Hepatocyte (in vitro differentiated cells): ENCODE measurements around the gene LRRC14B. TPM values are rescaled to one million over a fixed set of nuclear protein-coding genes. Genes with fewer than 3 reads are reported as not detected.

Experiments used
- DNase-seq: peaks from one replicate; pipeline ENCODE4 v3.0.0-alpha.2; 2016; ENCODE audit warnings: low spot score
- H2AFZ ChIP-seq: fragments of 200-600 bp; sonication (generic); 2 replicates; pipeline ENCODE4 v1.6.0; 2016; ENCODE audit warnings: antibody characterized with exemption, mild to moderate bottlenecking
- H3K27ac ChIP-seq: fragments of 200-600 bp; sonication (generic); 2 replicates; pipeline ENCODE4 v1.5.1; 2016; ENCODE audit warnings: mild to moderate bottlenecking
- H3K27me3 ChIP-seq: fragments of 200-600 bp; sonication (generic); 2 replicates; pipeline ENCODE4 v1.6.1; 2016
- H3K36me3 ChIP-seq: fragments of 200-600 bp; sonication (generic); replicated peaks from 2 replicates; pipeline ENCODE4 v1.5.1; 2016; ENCODE audit warnings: low read depth; ENCODE audit not compliant: insufficient read depth
- H3K4me1 ChIP-seq: fragments of 200-600 bp; sonication (generic); 2 replicates; pipeline ENCODE4 v1.5.1; 2016; ENCODE audit warnings: mild to moderate bottlenecking, moderate library complexity; ENCODE audit not compliant: insufficient read depth
- H3K4me2 ChIP-seq: fragments of 200-600 bp; sonication (generic); 2 replicates; pipeline ENCODE4 v1.6.0; 2016
- H3K4me3 ChIP-seq: fragments of 200-600 bp; sonication (generic); 2 replicates; pipeline ENCODE4 v1.5.1; 2016; ENCODE audit warnings: mild to moderate bottlenecking
- H3K79me2 ChIP-seq: fragments of 200-600 bp; sonication (generic); 2 replicates; pipeline ENCODE4 v1.6.0; 2017; ENCODE audit warnings: mild to moderate bottlenecking
- H3K9me2 ChIP-seq: fragments of 200-600 bp; sonication (generic); replicated peaks from 2 replicates; pipeline ENCODE4 v1.6.0; 2017; ENCODE audit warnings: mild to moderate bottlenecking; ENCODE audit not compliant: insufficient read depth
- H3K9me3 ChIP-seq: fragments of 200-600 bp; sonication (generic); 2 replicates; pipeline ENCODE4 v1.5.1; 2016; ENCODE audit warnings: low read depth, mild to moderate bottlenecking
- H4K20me1 ChIP-seq: fragments of 200-600 bp; sonication (generic); 2 replicates; pipeline ENCODE4 v1.6.0; 2016; ENCODE audit warnings: mild to moderate bottlenecking; ENCODE audit not compliant: insufficient read depth, poor library complexity, severe bottlenecking
- CTCF ChIP-seq: fragments of 200-600 bp; sonication (generic); IDR thresholded peaks from 2 replicates; pipeline ENCODE4 v1.5.1; 2016; ENCODE audit warnings: antibody characterized with exemption, mild to moderate bottlenecking; ENCODE audit not compliant: poor library complexity
- EZH2 ChIP-seq: fragments of 200-600 bp; sonication (generic); IDR thresholded peaks from 2 replicates; pipeline ENCODE4 v1.6.1; 2016; ENCODE audit warnings: antibody characterized with exemption, mild to moderate bottlenecking, borderline replicate concordance
- EZH2phosphoT487 ChIP-seq: fragments of 200-600 bp; sonication (generic); IDR thresholded peaks from one replicate; pipeline ENCODE4 v1.6.1; 2018; ENCODE audit warnings: antibody characterized with exemption, mild to moderate bottlenecking, low read depth, moderate library complexity; ENCODE audit not compliant: unreplicated experiment, severe bottlenecking
- WGBS: methylation state at CpG from one replicate; pipeline ENCODE4 v1.1.6; 2016; ENCODE audit warnings: low lambda C conversion rate; ENCODE audit errors: missing lambda C conversion rate; 5-methylcytosine and 5-hydroxymethylcytosine counted together
- polyA plus RNA-seq: library from polyadenylated mRNA; unstranded; fragments of >200 nt; fragmentation: Nextera tagmentation; extraction: Ambion mirVana; gene quantifications from 2 replicates; pipeline ENCODE4 v1.2.1, GENCODE V29; 2016
- total RNA-seq: library from RNA; depleted of rRNA; stranded (reverse); fragments of >200 nt; gene quantifications from 2 replicates; pipeline ENCODE4 v1.2.3, GENCODE V29; 2014

The LRRC14B gene
- total and polyA plus RNA-seq, 2 experiments from 2014 or later = 0.18 TPM; not detected in 1

GRCh38 chr5:199950-200645, 8.8 kb downstream of the LRRC14B start:
- Histone ChIP-seq H3K4me2 (no peak overlapping the region), H2AFZ (no peak overlapping the region), H3K4me1 (no peaks in the 10 kb centered on the region), H3K27ac (no peak overlapping the region), H3K9me3 (no peaks in the 10 kb centered on the region), H3K79me2 (peaks cover 7% of the 10 kb centered on the region), H3K36me3 (no peaks in the 10 kb centered on the region), H3K4me3 (no peak overlapping the region), H4K20me1 (no peaks in the 10 kb centered on the region), H3K9me2 (no peaks in the 10 kb centered on the region), H3K27me3 (no peaks in the 10 kb centered on the region)
- TF ChIP-seq CTCF = no peak
- no peak for TF ChIP-seq EZH2phosphoT487
- no peak for TF ChIP-seq EZH2
- 91% methylated on average over 23 of the region's 23 CpGs for WGBS
- DNase-seq = no peak

- peaks cover 12% of the 10 kb centered on the region for H3K79me2 ChIP-seq
- DNase-seq = no peak
- H3K27ac ChIP-seq = no peak overlapping the region
- H3K36me3 ChIP-seq = no peaks in the 10 kb centered on the region
- no peaks in the 10 kb centered on the region for H3K9me2 ChIP-seq
- no peaks in the 10 kb centered on the region for H4K20me1 ChIP-seq
- H3K4me3 ChIP-seq = no peak overlapping the region
- no peak overlapping the region for H3K4me2 ChIP-seq
- H2AFZ ChIP-seq = no peak overlapping the region
- no peaks in the 10 kb centered on the region for H3K4me1 ChIP-seq
- TF ChIP-seq CTCF (no peak), EZH2 (no peak), EZH2phosphoT487 (no peak)
- H3K27me3 ChIP-seq = no peaks in the 10 kb centered on the region
- WGBS = 81% methylated on average over 3 of the region's 4 CpGs
- H3K9me3 ChIP-seq = no peaks in the 10 kb centered on the region
These were observed 9.7 kb downstream of the LRRC14B start for GRCh38 chr5:200985-201384.

DNA sequence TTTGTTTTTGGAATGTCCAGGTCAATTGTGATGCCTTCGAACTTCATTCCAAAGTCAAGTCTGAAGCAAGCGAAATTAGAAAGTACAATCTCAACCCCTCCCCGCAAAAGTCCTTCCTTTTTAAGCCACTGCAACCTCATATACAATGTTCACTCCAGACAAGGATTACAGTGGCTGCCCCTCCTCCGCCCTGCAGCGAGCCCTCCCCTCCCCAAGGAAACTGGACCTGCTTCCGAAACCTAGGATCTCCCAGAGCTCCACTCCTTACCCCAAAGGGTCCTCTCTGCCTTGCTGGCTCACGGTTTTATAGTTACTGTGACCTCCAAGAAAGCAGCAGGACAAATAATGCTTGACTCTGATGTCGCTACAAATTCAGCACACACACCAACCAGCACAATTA, 10.4 kb downstream of the LRRC14B start:
- Histone ChIP-seq H3K27ac (no peak overlapping the region), H3K9me3 (no peaks in the 10 kb centered on the region), H3K4me1 (no peaks in the 10 kb centered on the region), H3K79me2 (peaks cover 15% of the 10 kb centered on the region), H3K4me3 (no peak overlapping the region), H2AFZ (no peak overlapping the region), H3K27me3 (no peaks in the 10 kb centered on the region), H4K20me1 (peaks cover 2% of the 10 kb centered on the region), H3K9me2 (no peaks in the 10 kb centered on the region), H3K36me3 (no peaks in the 10 kb centered on the region), H3K4me2 (no peak overlapping the region)
- no peak for TF ChIP-seq EZH2phosphoT487
- no peak for TF ChIP-seq CTCF
- TF ChIP-seq EZH2 = no peak
- DNase-seq = no peak
- WGBS = 89% methylated on average over 8 of the region's 8 CpGs
